IPS DF 4.7 (cell line): ENCODE data around the gene NFKB2.

Experiments
- DNase-seq: peaks from one replicate; pipeline ENCODE4 v3.0.0-alpha.2; 2013; ENCODE audit warnings: low spot score; ENCODE audit errors: extremely low read depth

NFKB2 gene

GRCh38 chr10:102395400-102396316, at the start of gene NFKB2:
Gene NFKB2, plus strand, starts transcription at chr10:102395705. Its CDS starts 255 bp downstream, at chr10:102395960.
- no peak for DNase-seq

- DNase-seq: peak; percentile 5
Observed at GRCh38 chr10:102347236-102347828, 48.2 kb upstream of the NFKB2 start.

- DNase-seq: peak; percentile 30
Observed at GRCh38 chr10:102352066-102352715, 43.3 kb upstream of the NFKB2 start.

DNA sequence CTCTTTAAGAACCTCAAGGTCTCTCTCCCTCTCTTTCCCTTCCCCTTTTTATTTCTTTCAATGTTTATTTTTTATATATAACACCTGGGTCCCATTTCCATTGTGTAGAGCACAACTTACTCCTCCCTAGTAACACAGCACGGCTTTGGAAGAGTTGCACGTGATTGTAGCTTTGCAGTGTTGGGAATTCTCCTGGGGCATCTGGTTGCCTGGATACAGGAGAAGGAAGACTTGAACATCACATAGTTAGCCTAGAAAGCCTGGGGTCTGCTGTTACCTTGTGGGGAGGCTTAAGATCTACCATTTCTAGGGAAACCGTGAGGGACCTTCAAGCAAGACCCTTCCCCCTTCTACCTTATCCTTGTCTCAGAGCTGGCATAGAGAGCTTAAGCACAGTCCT, 41.1 kb upstream of the NFKB2 start:
- no peak for DNase-seq

GRCh38 chr10:102358712-102359382, 36.7 kb upstream of the NFKB2 start:
- no peak for DNase-seq

DNA sequence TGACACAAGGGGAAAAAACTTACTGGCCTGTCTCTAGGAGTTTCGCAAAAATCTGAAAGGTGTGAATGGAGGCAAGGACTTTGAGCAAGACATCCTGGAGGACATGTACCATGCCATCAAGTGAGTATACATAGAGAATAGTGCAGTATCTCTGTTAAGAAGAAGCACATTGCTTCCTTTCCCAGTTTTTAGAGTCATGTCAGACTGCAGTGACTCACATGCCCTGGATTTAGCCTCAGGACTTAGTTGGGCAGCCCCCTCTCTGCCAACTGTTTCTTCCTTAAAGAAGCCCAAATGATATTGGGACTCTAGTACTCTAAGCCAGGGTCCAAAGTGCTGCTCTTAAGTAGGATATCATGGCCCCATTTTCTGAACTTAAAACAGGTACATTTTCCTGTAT, 28.1 kb upstream of the NFKB2 start:
- no peak for DNase-seq

DNA sequence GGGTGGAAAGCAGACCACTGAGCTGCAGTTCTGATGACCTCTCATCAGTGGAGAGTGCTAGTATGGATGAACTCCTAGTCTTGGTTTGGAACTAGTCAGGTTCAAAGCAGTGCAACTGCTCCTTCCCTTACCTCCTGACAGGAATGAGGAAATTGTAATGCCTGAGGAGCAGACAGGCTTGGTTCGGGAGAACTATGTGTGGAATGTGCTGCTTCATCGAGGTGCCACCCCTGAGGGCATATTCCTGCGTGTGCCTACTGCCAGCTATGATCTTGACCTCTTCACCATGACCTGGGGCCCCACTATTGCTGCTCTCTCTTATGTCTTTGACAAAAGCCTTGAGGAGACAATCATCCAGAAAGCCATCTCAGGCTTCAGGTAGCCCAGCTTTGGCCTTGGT, 27.4 kb upstream of the NFKB2 start:
- DNase-seq: no peak

- DNase-seq: no peak
Observed at GRCh38 chr10:102371295-102371694, 24.2 kb upstream of the NFKB2 start.

DNA sequence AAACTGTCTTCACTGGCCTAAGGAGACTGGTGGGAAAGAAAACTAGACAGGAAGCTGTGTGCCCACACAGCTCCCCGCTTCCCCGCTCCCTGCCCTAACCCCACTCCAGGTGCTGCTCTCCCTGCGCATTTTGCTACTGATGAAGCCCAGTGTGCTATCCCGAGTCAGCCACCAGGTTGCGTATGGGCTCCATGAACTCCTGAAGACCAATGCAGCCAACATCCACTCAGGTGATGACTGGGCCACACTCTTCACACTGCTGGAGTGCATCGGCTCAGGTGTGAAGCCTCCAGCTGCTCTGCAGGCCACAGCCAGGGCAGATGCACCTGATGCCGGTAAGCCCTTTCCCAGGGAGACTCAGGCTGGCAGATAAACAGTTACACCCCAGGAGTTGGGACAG, 20.3 kb upstream of the NFKB2 start:
- no peak for DNase-seq

DNA sequence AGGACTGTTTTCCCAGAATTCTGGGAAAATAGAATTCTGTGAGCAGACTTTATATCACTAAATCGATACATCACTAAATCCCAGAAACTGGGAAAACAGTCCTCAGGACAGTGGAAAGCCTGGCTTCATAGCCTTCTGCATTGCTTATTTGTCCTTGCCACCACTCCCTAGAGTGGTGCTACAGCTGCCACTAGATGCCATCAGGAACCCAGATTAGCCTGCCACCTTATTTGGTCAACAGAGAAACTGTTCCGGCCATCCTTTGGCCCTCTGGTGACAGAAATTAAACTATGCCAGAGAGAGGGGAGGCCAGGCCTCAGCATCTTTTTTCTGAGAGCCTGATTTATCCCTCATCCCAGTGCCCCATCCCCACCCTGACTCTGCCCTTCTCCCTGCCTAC, 19.6 kb upstream of the NFKB2 start:
- DNase-seq: no peak

GRCh38 chr10:102376901-102377300, 18.6 kb upstream of the NFKB2 start:
- DNase-seq: no peak

GRCh38 chr10:102379383-102379782, 16.1 kb upstream of the NFKB2 start:
- DNase-seq: no peak

- DNase-seq: no peak
Observed at GRCh38 chr10:102381983-102382382, 13.5 kb upstream of the NFKB2 start.

DNA sequence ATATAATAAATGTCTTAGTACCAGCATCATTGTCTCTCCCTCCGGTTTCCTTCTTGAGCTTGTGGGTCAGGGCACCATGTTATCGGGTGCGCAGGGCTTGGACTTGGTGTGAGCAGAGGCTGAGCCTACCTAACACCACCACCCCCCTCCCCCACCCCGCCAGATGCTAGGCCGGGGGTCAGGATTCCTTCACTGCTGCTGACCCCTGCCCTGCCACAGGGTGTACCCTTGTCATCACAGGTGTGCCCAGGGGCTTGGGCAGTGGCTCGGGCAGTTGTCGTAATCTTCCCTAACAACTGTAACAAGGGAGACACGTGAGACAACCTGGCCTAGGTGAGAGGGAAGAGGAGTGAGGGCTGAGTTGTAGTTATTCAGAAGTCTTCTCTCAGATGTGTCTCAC, 12.6 kb upstream of the NFKB2 start:
- DNase-seq: no peak

GRCh38 chr10:102384053-102384452, 11.5 kb upstream of the NFKB2 start:
- DNase-seq: no peak

GRCh38 chr10:102384606-102385429, 10.7 kb upstream of the NFKB2 start:
- DNase-seq: no peak

DNA sequence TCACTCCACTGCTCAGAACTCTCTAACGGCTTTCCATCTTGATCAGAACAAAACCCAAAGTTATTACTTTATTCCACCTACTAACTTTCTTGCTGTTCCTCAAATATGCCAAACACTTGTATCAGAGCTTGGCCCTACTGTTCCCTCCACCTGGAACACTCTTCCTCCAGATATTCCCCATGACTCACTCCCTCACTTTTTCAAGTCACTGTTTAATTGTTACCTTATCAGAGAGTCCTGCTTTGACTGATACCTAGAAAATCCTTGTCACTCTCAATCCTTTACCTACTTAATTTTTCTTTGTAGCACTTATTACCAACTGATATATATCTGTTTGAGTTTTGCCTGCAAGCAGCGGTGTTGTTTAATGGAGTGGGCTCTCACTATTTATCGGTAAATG, 5.6 kb upstream of the NFKB2 start:
- DNase-seq: no peak

DNA sequence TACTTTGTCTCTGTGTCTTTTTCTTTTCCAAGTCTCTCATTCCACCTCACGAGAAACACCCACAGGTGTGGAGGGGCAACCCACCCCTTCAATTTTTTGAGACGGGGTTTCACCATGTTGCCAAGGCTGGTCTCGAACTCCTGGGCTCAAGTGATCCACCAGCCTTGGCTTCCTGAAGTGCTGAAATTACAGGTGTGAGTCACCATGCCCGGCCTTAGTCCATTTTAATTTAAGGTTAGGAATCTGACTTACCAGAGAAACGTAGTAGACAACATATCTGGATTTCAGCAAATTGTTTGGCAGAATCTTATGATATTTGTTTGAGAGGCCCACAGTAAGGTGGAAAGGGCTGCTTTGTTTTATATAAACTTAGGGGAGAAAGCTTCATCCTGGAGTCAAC, 3.2 kb upstream of the NFKB2 start:
- no peak for DNase-seq

- DNase-seq: no peak
Observed at GRCh38 chr10:102393411-102394078, 2.0 kb upstream of the NFKB2 start.

DNA sequence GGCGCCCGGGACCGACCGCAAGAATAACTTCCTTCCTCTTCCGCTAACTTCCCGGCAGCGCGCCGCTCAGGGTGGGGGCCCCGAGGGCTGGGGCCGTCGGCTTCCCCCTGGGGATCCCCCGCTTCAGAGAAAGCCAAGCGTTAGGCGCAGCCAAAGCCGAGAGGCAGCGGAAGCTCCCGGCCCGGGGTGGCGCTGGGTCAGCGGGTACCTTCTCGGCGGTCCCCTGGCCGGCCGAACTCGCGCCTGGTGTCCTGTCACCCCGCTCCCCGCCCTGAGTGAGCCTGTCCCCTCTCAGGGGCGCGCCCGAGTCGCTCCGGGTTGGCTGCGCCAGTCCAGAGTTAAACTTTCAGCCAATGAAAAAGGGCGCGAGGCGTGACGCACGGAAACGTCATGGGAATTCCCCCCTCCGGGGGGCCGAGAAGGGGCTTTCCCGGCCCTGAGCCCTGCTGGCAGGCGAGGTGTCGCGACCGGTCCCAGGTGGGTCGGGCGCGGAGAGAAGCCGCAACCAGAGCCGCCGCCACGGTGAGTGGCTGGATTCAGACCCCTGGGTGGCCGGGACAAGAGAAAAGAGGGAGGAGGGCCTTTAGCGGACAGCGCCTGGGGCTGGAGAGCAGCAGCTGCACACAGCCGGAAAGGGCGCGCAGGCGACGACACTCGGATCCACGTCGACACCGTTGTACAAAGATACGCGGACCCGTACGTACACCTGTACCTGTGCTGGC, 1.3 kb upstream of the NFKB2 start:
- no peak for DNase-seq
